A204.1 (cell line): ENCODE data around the gene GRM3.
A peak's percentile ranks its signal among the peaks of the same experiment; 100 is the strongest.
"Not testable (repeated sequence)": the region's sequence is repeated elsewhere in the genome, so short reads cannot be mapped to it uniquely, and the experiment has no call there.

Source experiments
- FAIRE-seq: peaks from 2 replicates; lab custom pipeline; 2012; peaks lifted over from hg19 to GRCh38; lab: Jason Lieb, UNC

The GRM3 gene

GRCh38 chr7:86643561-86644281, at the start of gene GRM3:
TSS of gene GRM3 (plus strand) at chr7:86643909. CDS start at chr7:86765146, 121,237 bp downstream.
- no peak for FAIRE-seq

- no peak for FAIRE-seq
These were observed 45.4 kb upstream of the GRM3 start for GRCh38 chr7:86598311-86598710.

- FAIRE-seq = no peak
These were observed 45.0 kb upstream of the GRM3 start for GRCh38 chr7:86598721-86599120.

GRCh38 chr7:86600506-86601290, 43.0 kb upstream of the GRM3 start:
- FAIRE-seq = no peak

GRCh38 chr7:86615711-86616110, 28.0 kb upstream of the GRM3 start:
- not testable (repeated sequence) for FAIRE-seq

- FAIRE-seq = no peak
These were observed 844 bp downstream of the GRM3 start for GRCh38 chr7:86644282-86645224.

- FAIRE-seq = no peak
These were observed 1.5 kb downstream of the GRM3 start for GRCh38 chr7:86645225-86645608.

GRCh38 chr7:86645676-86646276, 2.1 kb downstream of the GRM3 start:
- no peak for FAIRE-seq

- no peak for FAIRE-seq
These were observed 3.8 kb downstream of the GRM3 start for GRCh38 chr7:86647385-86648094.

GRCh38 chr7:86648169-86648568, 4.5 kb downstream of the GRM3 start:
- no peak for FAIRE-seq

- no peak for FAIRE-seq
These were observed 10.4 kb downstream of the GRM3 start for GRCh38 chr7:86653919-86654659.

GRCh38 chr7:86657948-86658347, 14.2 kb downstream of the GRM3 start:
- FAIRE-seq = no peak

- no peak for FAIRE-seq
These were observed 17.3 kb downstream of the GRM3 start for GRCh38 chr7:86660950-86661462.

- no peak for FAIRE-seq
These were observed 20.8 kb downstream of the GRM3 start for GRCh38 chr7:86664486-86664885.

GRCh38 chr7:86664991-86665390, 21.3 kb downstream of the GRM3 start:
- FAIRE-seq = no peak

- FAIRE-seq = no peak
These were observed 22.0 kb downstream of the GRM3 start for GRCh38 chr7:86665669-86666068.

- no peak for FAIRE-seq
These were observed 24.0 kb downstream of the GRM3 start for GRCh38 chr7:86667732-86668131.

GRCh38 chr7:86668315-86668714, 24.6 kb downstream of the GRM3 start:
- FAIRE-seq = no peak

GRCh38 chr7:86687831-86688230, 44.1 kb downstream of the GRM3 start:
- FAIRE-seq = peak; percentile 52

GRCh38 chr7:86689363-86689762, 45.7 kb downstream of the GRM3 start:
- FAIRE-seq = no peak

GRCh38 chr7:86692755-86693154, 49.0 kb downstream of the GRM3 start:
- no peak for FAIRE-seq
